AG09319 (cell line): ENCODE measurements around the gene BCKDHB.
"Not testable (repeated sequence)": the region's sequence is repeated elsewhere in the genome, so short reads cannot be mapped to it uniquely, and the experiment has no call there.

Experiments
- DNase-seq: peaks from one replicate; pipeline ENCODE4 v3.0.0-alpha.2; 2010; ENCODE audit warnings: low read depth; ENCODE audit errors: extremely low read depth
- CTCF ChIP-seq: IDR thresholded peaks from 2 replicates; pipeline ENCODE4 v1.5.1; 2011; ENCODE audit warnings: low read depth, mild to moderate bottlenecking, inconsistent platforms, low read length, moderate library complexity

The BCKDHB gene

GRCh38 chr6:80106418-80107235 is at the start of gene BCKDHB:
Gene BCKDHB (plus strand): TSS chr6:80106671. CDS start chr6:80106694, 23 bp downstream.
- no peak for TF ChIP-seq CTCF
- peak; percentile 94 for DNase-seq

- no peak for TF ChIP-seq CTCF
- no peak for DNase-seq
These were observed 45.7 kb upstream of the BCKDHB start for GRCh38 chr6:80060774-80061173.

- DNase-seq, result not testable (repeated sequence)
These were observed 38.3 kb upstream of the BCKDHB start for GRCh38 chr6:80068146-80068545.

GRCh38 chr6:80070431-80070830 is 36.0 kb upstream of the BCKDHB start:
- DNase-seq, result not testable (repeated sequence)

- DNase-seq, result no peak
- no peak for TF ChIP-seq CTCF
These were observed 29.4 kb upstream of the BCKDHB start for GRCh38 chr6:80077067-80077466.

- no peak for DNase-seq
- no peak for TF ChIP-seq CTCF
These were observed 17.8 kb upstream of the BCKDHB start for GRCh38 chr6:80088637-80089036.

- no peak for DNase-seq
- no peak for TF ChIP-seq CTCF
These were observed 15.0 kb upstream of the BCKDHB start for GRCh38 chr6:80091506-80091905.

- no peak for DNase-seq
- TF ChIP-seq CTCF, result peak; percentile 38
These were observed 12.5 kb upstream of the BCKDHB start for GRCh38 chr6:80094017-80094416.
